ENCODE data around the gene RAP2A.

RAP2A gene

GRCh38 chr13:97454699-97455098 lies 20.7 kb downstream of the RAP2A start:
- Histone ChIP-seq H3K9ac (ENCODE audit: low read depth, low read length, poor library complexity, severe bottlenecking) (no peak overlapping the region), H3K27me3 (ENCODE audit: insufficient read depth, low read length, poor library complexity, severe bottlenecking) (no peaks in the 10 kb centered on the region), H2AFZ (ENCODE audit: low read length) (no peak overlapping the region), H3K36me3 (ENCODE audit: insufficient read depth, low read length) (no peaks in the 10 kb centered on the region), H3K4me3 (ENCODE audit: low read length, poor library complexity, severe bottlenecking) (no peak overlapping the region), H4K20me1 (ENCODE audit: insufficient read depth, low read length, poor library complexity, severe bottlenecking) (no peaks in the 10 kb centered on the region), H3K79me2 (ENCODE audit: insufficient read depth, low read length) (peaks cover 10% of the 10 kb centered on the region; the same call in 1 of the 2 replicates), H3K9me2 (replicated peaks; ENCODE audit: low read depth, low read length) (no peaks in the 10 kb centered on the region), H3K4me2 (ENCODE audit: low read depth, low read length, poor library complexity, severe bottlenecking) (no peak overlapping the region), H3K9me3 (ENCODE audit: insufficient read depth, low read depth, low read length) (no peaks in the 10 kb centered on the region), H3F3A (ENCODE audit: low read depth) (no peaks in the 10 kb centered on the region), H3K4me1 (ENCODE audit: insufficient read depth, low read length, poor library complexity, severe bottlenecking) (no peaks in the 10 kb centered on the region)
- TF ChIP-seq CTCF (conservative IDR thresholded peaks at IDR 0.05; ENCODE audit: low read length) = no peak
- no peak for TF ChIP-seq EZH2phosphoT487 (IDR thresholded peaks at IDR 0.05; ENCODE audit: borderline replicate concordance)

DNA sequence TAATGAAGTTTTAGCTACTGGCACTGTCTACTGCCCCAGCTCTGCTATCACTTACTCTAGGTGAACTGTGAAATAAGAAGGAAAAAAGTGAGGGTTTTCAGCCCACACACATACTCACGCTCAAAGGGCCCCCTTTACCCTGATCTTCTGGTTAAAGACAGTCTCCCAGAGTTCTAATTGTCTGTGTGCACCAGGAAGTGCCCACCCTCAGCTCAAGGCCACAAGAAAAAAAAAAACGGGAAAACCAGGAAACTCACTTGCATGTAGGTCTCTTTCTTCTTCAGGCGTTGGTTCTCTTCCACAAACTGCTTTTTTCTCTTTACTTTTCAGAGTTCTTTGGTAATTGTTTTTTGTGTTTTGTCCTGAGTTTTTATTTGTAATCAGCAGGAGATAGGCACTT lies 22.1 kb downstream of the RAP2A start:
- Histone ChIP-seq H3K27me3 (ENCODE audit: insufficient read depth, low read length, poor library complexity, severe bottlenecking) (no peaks in the 10 kb centered on the region), H3F3A (ENCODE audit: low read depth) (no peaks in the 10 kb centered on the region), H3K4me3 (ENCODE audit: low read length, poor library complexity, severe bottlenecking) (no peak overlapping the region), H3K9me3 (ENCODE audit: insufficient read depth, low read depth, low read length) (no peaks in the 10 kb centered on the region), H3K79me2 (ENCODE audit: insufficient read depth, low read length) (peaks cover 10% of the 10 kb centered on the region; the same call in 1 of the 2 replicates), H4K20me1 (ENCODE audit: insufficient read depth, low read length, poor library complexity, severe bottlenecking) (no peaks in the 10 kb centered on the region), H3K9me2 (replicated peaks; ENCODE audit: low read depth, low read length) (no peaks in the 10 kb centered on the region), H2AFZ (ENCODE audit: low read length) (no peak overlapping the region), H3K4me1 (ENCODE audit: insufficient read depth, low read length, poor library complexity, severe bottlenecking) (no peaks in the 10 kb centered on the region), H3K4me2 (ENCODE audit: low read depth, low read length, poor library complexity, severe bottlenecking) (no peak overlapping the region), H3K9ac (ENCODE audit: low read depth, low read length, poor library complexity, severe bottlenecking) (no peak overlapping the region), H3K36me3 (ENCODE audit: insufficient read depth, low read length) (no peaks in the 10 kb centered on the region)
- no peak for TF ChIP-seq CTCF (conservative IDR thresholded peaks at IDR 0.05; ENCODE audit: low read length)

DNA sequence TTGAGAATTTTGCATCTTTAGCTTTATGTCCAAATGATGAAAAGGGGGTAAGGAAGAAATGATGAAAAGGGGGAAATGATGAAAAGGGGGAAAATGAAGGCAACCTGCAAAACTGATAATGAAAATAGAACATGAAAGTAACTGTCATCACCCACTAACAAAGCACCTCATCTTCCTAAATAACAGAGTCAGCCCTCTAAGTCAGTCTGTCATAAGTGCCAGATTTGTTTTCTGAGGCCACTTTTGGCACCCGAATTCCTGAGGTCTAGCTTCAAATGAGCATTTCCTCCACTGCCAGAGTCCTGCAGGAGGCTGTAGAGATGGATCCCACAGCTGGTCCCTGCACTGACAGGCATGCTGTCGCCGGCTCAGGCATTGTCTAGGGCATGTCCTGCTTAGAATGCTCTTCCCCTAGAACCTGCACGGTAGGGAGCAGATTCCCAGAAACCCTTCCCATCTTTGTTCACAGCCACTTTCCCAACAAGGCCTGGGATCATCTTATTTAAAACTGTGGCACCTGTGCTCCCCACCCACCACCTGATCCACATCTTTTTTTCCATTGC lies 25.3 kb downstream of the RAP2A start:
- 0 out of 2 replicates have a peak, but pooled peaks cover 10% of the 10 kb centered on the region for H3K79me2 ChIP-seq (ENCODE audit: insufficient read depth, low read length)
- H3K27me3 ChIP-seq (ENCODE audit: insufficient read depth, low read length, poor library complexity, severe bottlenecking) = no peaks in the 10 kb centered on the region
- H3K4me2 ChIP-seq (ENCODE audit: low read depth, low read length, poor library complexity, severe bottlenecking) = no peak overlapping the region
- no peak overlapping the region for H2AFZ ChIP-seq (ENCODE audit: low read length)
- TF ChIP-seq EZH2phosphoT487 (IDR thresholded peaks at IDR 0.05; ENCODE audit: borderline replicate concordance) (no peak), CTCF (conservative IDR thresholded peaks at IDR 0.05; ENCODE audit: low read length) (no peak)
- H3K4me1 ChIP-seq (ENCODE audit: insufficient read depth, low read length, poor library complexity, severe bottlenecking) = no peaks in the 10 kb centered on the region
- H3K9me3 ChIP-seq (ENCODE audit: insufficient read depth, low read depth, low read length) = no peaks in the 10 kb centered on the region
- H3K9me2 ChIP-seq (replicated peaks; ENCODE audit: low read depth, low read length) = no peaks in the 10 kb centered on the region
- no peak overlapping the region for H3K9ac ChIP-seq (ENCODE audit: low read depth, low read length, poor library complexity, severe bottlenecking)
- H3K4me3 ChIP-seq (ENCODE audit: low read length, poor library complexity, severe bottlenecking) = no peak overlapping the region
- peaks cover 4% of the 10 kb centered on the region; the same call in 1 of the 2 replicates for H3K36me3 ChIP-seq (ENCODE audit: insufficient read depth, low read length)
- no peaks in the 10 kb centered on the region for H4K20me1 ChIP-seq (ENCODE audit: insufficient read depth, low read length, poor library complexity, severe bottlenecking)
- no peaks in the 10 kb centered on the region for H3F3A ChIP-seq (ENCODE audit: low read depth)
